ENCODE data around the gene ROCK2.

- no peak for TF ChIP-seq ZNF513 (tag by site-specific recombination; IDR thresholded peaks at IDR 0.05)
- no peak for TF ChIP-seq CTCF (tag by site-specific recombination; IDR thresholded peaks at IDR 0.05)
- TF ChIP-seq, protein P1, sequence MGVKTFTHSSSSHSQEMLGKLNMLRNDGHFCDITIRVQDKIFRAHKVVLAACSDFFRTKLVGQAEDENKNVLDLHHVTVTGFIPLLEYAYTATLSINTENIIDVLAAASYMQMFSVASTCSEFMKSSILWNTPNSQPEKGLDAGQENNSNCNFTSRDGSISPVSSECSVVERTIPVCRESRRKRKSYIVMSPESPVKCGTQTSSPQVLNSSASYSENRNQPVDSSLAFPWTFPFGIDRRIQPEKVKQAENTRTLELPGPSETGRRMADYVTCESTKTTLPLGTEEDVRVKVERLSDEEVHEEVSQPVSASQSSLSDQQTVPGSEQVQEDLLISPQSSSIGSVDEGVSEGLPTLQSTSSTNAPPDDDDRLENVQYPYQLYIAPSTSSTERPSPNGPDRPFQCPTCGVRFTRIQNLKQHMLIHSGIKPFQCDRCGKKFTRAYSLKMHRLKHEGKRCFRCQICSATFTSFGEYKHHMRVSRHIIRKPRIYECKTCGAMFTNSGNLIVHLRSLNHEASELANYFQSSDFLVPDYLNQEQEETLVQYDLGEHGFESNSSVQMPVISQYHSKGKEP (tag by site-specific recombination; IDR thresholded peaks at IDR 0.05) = no peak
- no peak for TF ChIP-seq ZNF121 (tag by site-specific recombination; IDR thresholded peaks at IDR 0.05)
- TF ChIP-seq, protein P2, sequence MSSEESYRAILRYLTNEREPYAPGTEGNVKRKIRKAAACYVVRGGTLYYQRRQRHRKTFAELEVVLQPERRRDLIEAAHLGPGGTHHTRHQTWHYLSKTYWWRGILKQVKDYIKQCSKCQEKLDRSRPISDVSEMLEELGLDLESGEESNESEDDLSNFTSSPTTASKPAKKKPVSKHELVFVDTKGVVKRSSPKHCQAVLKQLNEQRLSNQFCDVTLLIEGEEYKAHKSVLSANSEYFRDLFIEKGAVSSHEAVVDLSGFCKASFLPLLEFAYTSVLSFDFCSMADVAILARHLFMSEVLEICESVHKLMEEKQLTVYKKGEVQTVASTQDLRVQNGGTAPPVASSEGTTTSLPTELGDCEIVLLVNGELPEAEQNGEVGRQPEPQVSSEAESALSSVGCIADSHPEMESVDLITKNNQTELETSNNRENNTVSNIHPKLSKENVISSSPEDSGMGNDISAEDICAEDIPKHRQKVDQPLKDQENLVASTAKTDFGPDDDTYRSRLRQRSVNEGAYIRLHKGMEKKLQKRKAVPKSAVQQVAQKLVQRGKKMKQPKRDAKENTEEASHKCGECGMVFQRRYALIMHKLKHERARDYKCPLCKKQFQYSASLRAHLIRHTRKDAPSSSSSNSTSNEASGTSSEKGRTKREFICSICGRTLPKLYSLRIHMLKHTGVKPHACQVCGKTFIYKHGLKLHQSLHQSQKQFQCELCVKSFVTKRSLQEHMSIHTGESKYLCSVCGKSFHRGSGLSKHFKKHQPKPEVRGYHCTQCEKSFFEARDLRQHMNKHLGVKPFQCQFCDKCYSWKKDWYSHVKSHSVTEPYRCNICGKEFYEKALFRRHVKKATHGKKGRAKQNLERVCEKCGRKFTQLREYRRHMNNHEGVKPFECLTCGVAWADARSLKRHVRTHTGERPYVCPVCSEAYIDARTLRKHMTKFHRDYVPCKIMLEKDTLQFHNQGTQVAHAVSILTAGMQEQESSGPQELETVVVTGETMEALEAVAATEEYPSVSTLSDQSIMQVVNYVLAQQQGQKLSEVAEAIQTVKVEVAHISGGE (tag by site-specific recombination; conservative IDR thresholded peaks at IDR 0.05; ENCODE audit: low read depth) = no peak
- no peak for TF ChIP-seq ZNF184 (tag by site-specific recombination; IDR thresholded peaks at IDR 0.05)
- no peak for TF ChIP-seq ZSCAN18 (tag by site-specific recombination; IDR thresholded peaks at IDR 0.05)
- TF ChIP-seq, protein P3, sequence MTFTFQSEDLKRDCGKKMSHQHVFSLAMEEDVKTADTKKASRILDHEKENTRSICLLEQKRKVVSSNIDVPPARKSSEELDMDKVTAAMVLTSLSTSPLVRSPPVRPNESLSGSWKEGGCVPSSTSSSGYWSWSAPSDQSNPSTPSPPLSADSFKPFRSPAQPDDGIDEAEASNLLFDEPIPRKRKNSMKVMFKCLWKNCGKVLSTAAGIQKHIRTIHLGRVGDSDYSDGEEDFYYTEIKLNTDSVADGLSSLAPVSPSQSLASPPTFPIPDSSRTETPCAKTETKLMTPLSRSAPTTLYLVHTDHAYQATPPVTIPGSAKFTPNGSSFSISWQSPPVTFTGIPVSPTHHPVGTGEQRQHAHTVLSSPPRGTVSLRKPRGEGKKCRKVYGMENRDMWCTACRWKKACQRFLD (tag by site-specific recombination; IDR thresholded peaks at IDR 0.05) = no peak
- TF ChIP-seq ZNF140 (tag by site-specific recombination; IDR thresholded peaks at IDR 0.05) = no peak
- TF ChIP-seq ZBTB10 (tag by site-specific recombination; IDR thresholded peaks at IDR 0.05) = no peak
These were observed 1.6 kb upstream of the ROCK2 start for GRCh38 chr2:11346023-11346482.

Data from HEK293 (cell line).